Activated CD8-positive, alpha-beta memory T cell treated with anti-CD3 and anti-CD28 coated beads, Interleukin-2, amount 50 U/mL, for 4 hours (primary cell): ENCODE data around the gene GPR146.

ENCODE experiments used
- DNase-seq: peaks from one replicate; pipeline ENCODE4 v3.0.0-alpha.2; 2020

GPR146 gene

DNA sequence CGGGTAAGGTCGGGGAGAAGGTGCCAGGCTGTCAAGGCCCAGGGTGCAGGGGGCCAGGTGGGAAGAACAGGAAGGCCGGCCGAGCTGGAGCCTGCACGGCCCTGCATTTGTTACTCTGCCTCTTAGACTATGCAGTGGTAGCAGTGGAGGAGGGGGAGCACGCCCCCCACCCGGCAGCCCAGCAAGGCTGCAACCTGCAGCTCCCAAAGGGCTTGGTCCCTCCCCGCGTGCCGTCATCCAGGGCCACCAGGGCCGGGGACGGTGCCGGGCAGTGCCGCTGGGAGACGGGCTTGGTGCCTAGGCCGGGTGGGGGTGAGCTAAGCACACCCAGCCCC lies 36.5 kb downstream of the GPR146 start:
- no peak for DNase-seq

DNA sequence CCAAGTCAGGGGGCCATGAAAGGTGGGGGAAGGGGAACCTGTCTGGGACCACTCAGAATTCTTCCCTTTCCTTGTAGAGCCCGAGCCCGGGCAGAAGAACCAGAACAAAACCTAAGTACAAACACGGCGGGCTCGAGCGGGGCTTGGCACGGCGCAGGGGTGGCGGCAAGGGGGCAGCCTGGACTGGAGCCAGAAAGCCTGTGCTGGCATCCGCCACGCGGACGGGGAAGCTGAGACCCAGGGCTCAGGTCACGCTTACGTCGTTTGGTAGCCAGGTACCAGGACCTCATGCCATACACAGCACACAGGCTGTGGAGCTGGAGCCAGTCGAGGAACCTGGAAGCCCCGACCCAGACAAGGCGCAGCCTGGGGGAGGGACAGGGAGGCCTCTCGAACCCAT lies 37.0 kb downstream of the GPR146 start:
- no peak for DNase-seq

DNA sequence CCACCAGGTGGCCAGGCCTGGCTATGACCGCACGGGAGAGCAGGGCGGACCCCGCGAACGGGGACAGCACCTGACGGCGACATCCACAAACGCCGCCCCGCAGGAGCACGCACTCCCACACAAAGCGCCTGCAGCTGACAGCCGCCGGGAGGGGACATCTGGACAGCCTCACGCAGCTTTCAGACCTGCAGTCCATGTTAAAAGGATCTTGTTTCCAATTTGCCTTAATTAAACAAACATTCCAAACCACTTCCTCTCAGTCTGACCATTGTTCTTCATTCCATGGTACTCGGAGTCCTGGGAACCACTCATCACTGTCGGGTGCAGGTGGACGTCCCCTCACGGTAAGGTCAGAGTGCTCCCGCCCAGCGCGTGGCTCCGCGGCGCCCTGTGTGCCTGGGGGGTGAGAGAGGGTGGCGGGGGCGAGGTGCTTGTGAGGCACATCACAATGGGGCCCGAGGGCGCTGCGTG lies 37.6 kb downstream of the GPR146 start:
- DNase-seq, result no peak

DNA sequence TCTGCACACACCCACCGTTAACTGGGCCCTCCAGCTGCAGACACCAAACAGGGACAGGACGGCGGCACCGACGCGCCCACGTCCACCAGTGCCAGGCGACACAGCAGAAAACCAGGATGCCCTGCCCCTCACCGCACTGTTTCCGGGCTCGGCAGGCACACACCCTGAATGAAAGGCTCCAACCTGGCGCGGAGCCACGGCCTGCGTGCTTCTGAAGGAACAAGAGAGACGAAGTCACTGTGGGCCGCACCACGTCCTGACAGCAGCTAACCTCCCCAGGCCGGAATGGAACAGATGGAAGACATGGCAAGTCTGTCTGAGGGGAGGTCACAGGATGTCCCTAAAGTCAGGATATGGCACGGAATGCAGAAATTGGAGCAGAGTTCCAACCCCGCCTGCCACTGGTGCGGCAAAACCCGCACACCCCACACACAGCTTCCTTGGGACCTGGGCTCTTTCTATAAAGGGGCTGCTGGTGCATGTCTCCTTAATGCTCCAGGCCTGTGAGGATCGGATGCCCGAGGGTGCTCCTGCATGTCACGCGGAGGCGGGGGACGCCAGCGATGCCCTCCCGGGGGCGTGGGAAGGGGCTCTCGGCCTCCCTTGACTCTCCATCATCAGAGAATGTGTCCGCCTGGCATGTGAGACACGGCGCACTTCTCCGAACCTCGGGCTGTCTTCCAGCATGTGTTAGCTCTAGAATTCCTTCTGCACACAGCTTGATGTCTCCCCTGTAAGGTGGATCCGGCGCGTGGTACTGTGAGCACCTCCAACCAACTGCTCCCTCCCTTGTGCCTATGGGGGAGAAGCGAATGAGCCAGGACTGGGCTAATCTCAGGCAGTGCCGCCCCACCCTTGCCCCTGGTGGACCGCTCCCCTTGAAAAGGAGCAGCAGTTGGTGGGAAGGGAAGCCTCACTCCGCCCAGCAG lies 39.6 kb downstream of the GPR146 start:
- no peak for DNase-seq

DNA sequence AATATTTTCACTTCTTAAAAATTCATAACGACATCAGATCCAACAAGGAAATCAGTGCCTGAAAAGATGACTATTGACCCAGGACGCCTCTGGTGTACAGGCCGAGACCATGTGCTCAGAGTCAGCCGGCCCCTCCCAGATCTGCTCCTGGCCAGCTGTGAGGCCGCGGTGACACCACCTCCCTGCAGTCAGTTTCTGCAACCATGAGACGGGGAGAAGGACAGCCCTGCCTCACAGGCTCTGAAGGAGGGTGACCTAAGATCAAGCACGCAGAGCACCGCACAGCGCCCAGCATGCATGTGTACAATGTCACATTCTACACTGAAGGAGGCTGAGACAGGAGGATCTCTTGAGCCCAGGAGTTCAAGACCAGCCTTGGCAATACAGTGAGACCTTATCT lies 40.9 kb downstream of the GPR146 start:
- DNase-seq, result no peak

- no peak for DNase-seq
Measured at GRCh38 chr7:1085910-1086421, 41.6 kb downstream of the GPR146 start.

DNA sequence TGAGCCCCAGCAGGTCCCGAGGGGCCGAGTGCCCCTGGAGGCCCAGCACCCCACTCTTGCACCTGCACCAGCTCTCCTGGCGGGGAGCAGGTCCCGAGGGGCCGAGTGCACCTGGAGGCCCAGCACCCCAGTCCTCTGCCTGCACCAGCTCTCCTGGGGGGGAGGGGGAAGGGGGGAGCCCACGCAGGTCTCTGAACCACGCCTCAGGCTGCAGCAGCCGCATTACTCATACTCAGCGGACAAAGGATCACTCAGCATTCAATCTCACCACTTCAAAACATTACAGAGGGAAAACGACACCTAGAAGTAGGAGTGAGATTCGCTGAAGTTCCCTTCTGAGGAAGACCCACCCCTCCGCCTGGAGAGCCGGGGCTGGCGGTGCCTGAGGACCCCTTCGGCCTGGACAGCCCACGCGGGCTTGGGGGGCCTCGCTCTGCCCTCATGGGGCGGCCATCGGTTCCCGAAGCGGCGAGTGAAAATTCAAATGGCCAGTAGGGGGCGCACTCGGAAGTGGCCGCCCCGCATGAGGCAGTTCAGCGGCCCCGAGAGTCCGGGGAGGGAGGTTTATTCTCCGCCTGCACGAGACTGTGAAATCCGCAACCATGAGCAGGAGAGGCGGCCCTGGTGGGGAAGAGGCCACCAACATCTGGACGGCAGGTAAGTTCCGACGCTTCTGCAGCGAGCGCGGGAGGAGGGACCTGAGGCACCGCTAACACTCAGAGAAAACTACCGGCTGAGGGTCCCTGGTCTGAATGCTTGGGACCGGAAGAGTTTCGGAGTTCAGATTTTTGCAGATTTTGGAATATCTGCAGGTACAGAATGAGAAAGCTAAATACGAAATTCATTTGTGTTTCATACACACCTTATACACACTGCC lies 42.5 kb downstream of the GPR146 start:
- peak; percentile 72 for DNase-seq

DNA sequence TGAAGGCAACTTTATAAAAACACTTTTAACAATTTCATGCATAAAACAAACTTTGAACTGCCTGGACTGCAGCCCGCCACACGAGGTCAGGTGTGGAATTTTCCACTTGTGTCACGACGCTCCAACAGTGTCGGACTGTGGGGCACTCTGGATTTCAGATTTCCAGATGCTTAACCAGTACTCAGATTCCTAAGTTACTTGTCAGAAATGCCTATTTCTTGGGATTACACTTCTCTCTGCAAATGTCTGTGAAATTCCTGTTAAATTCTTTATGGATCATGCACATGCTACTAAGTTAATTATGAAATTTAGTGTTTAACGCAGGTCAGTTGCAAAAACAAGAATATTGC lies 43.1 kb downstream of the GPR146 start:
- DNase-seq, result no peak

DNA sequence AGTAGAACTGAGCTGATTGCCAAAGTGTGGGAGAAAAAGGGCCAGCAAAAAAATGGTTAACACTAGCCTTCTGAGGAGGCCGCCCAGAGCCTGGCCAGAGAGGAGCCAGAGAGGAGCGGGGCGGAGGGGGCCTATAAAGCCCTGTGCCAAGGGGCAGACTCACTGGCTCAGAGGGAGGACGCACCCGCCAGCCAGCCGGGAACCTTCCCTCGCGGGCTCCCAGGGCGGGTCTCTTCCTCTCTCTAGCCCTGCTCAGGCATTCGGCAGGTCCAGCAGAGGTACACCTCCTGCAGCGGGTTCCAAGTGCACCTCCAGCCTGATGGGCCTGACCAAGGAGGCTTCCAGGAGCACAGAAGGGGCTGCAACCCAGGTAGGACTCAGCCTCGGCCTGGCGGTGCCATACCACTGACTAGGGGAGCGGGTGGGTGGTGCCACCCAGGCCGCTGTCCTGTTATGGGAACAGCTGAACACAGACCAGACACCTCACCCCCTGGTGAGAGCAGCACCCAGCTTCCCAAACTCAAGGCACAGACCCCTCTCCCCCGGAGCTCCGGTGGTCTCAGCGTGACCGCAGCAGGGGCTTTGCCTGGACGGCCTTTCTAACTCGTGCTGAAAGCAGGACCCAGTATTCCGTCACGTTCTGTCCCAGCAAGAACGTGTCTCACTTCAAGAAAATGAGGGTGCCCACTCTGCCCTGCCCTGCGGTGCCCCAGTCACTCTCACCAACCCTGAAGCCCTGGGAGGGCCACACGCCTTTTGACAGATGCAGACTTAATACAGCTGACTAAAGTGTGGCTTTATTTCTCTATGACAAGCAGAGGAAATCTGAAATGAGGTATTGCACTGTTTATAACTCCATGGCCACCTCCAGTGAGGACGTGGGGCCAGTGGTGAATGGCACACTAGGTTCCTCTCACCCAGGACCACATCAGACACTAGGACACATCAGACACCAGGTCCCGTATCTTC lies 43.9 kb downstream of the GPR146 start, which contains the start of gene GPER1:
Gene GPER1 (plus strand): TSS at position 162 of the 969 bp plus-strand sequence. CDS start 3,616 bp downstream, outside the sequence.
- DNase-seq, result no peak

- DNase-seq, result no peak
Measured at GRCh38 chr7:1090236-1090635, 45.9 kb downstream of the GPR146 start.

GRCh38 chr7:1090686-1091643 lies 46.6 kb downstream of the GPR146 start:
- no peak for DNase-seq

DNA sequence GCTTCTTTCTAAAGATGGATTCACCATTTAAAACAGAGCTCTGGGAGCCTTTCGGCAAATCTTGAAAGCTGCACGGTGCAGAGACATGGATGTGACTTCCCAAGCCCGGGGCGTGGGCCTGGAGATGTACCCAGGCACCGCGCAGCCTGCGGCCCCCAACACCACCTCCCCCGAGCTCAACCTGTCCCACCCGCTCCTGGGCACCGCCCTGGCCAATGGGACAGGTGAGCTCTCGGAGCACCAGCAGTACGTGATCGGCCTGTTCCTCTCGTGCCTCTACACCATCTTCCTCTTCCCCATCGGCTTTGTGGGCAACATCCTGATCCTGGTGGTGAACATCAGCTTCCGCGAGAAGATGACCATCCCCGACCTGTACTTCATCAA lies 47.3 kb downstream of the GPR146 start:
- DNase-seq, result no peak

DNA sequence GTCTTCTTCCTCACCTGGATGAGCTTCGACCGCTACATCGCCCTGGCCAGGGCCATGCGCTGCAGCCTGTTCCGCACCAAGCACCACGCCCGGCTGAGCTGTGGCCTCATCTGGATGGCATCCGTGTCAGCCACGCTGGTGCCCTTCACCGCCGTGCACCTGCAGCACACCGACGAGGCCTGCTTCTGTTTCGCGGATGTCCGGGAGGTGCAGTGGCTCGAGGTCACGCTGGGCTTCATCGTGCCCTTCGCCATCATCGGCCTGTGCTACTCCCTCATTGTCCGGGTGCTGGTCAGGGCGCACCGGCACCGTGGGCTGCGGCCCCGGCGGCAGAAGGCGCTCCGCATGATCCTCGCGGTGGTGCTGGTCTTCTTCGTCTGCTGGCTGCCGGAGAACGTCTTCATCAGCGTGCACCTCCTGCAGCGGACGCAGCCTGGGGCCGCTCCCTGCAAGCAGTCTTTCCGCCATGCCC lies 47.9 kb downstream of the GPR146 start:
- DNase-seq, result no peak

DNA sequence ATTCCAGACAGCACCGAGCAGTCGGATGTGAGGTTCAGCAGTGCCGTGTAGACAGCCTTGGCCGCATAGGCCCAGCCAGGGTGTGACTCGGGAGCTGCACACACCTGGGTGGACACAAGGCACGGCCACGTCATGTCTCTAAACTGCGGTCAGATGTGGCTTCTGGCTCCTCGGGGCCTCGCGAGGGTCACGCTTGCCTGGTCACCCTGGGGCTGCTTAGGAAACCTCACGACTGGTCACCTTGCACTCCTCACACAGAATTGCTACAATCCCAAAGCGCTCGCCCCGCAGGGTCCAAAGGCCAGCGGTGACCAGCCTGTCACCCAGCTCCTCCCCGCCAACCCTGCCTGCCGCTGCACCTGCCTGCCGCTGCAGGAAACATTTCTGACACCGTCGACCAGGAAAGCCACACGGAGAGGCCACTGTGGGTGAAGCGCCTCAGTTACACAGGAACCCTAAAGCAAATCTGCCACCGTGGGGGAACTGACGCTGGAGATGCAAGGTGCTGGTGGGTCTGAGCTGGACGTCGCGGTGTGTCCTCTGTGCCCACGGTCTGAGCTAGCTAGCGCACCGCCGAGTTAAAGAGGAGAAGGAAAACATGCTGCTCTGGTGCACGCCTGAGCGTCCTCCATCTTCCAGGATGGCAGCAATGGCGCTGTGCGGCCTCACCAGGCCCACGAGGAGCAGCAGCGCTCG lies 48.6 kb downstream of the GPR146 start:
- no peak for DNase-seq

DNA sequence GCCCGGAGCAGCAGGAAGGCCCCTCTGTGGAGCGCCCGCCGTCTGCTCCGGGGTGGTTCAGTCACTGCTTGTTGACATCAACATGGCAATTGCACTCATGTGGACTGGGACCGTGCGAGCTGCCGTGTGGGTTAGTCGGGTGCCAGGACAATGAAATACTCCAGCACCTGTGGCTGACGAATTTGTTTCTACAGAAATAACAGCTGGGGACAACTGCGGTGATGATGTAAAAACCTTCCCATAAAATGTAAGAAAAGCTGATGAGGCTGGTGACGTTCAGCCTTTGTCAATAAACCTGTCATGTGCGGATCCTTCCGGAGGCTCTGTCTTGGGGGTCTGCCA lies 49.1 kb downstream of the GPR146 start:
- DNase-seq, result no peak

GRCh38 chr7:1093916-1094508 lies 49.7 kb downstream of the GPR146 start:
- no peak for DNase-seq

- no peak for DNase-seq
Measured at GRCh38 chr7:1094870-1095269, 50.5 kb downstream of the GPR146 start.

DNA sequence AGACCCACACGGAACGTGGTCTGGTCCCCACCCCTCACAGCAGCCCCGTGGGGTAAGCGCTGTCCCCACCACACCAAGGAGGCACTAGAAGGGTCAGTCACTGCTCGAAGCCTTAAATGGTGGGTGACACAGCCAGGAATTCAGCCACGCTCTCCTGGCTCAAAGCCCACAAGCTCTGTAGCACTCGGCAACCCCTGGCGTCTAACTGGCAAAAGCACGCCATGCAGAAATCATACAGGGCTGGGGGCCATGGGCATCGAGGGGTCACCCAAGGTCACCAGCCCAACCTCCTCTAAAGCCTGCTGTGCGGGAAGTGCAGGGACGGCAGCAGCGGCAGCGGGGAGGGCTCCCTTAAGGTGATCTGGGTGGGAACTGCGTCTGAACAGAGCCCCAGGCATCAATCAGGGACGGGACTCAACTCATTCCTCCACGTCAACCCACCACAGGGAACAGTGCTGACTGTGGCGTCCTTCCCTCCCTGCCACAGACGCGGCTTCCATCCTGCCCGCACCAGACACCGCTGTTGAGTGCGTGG lies 51.3 kb downstream of the GPR146 start:
- DNase-seq, result no peak

- no peak for DNase-seq
Measured at GRCh38 chr7:1096156-1097119, 52.1 kb downstream of the GPR146 start.
